Stimulated activated naive CD8-positive, alpha-beta T cell treated with anti-CD3 and anti-CD28 coated beads, Interleukin-15, Interleukin-2, amounts not matched to agents 100 ng/mL and 50 ng/mL, for 24 hours (primary cell): ENCODE measurements around the gene COBLL1.

Experiments used
- H3K27ac Mint-ChIP-seq: one replicate; pipeline ENCODE4 v1.8.0; 2021; ENCODE audit warnings: mild to moderate bottlenecking, mixed read lengths
- H3K27me3 Mint-ChIP-seq: one replicate; pipeline ENCODE4 v1.8.0; 2021; ENCODE audit warnings: mixed read lengths
- H3K36me3 Mint-ChIP-seq: one replicate; pipeline ENCODE4 v1.8.0; 2021; ENCODE audit warnings: low read depth, mixed read lengths
- H3K4me1 Mint-ChIP-seq: one replicate; pipeline ENCODE4 v1.8.0; 2021; ENCODE audit warnings: low read depth, mixed read lengths
- H3K4me3 Mint-ChIP-seq: one replicate; pipeline ENCODE4 v1.8.0; 2021; ENCODE audit warnings: mild to moderate bottlenecking, mixed read lengths
- H3K9me3 Mint-ChIP-seq: one replicate; pipeline ENCODE4 v1.8.0; 2021; ENCODE audit warnings: mixed read lengths

COBLL1 gene

DNA sequence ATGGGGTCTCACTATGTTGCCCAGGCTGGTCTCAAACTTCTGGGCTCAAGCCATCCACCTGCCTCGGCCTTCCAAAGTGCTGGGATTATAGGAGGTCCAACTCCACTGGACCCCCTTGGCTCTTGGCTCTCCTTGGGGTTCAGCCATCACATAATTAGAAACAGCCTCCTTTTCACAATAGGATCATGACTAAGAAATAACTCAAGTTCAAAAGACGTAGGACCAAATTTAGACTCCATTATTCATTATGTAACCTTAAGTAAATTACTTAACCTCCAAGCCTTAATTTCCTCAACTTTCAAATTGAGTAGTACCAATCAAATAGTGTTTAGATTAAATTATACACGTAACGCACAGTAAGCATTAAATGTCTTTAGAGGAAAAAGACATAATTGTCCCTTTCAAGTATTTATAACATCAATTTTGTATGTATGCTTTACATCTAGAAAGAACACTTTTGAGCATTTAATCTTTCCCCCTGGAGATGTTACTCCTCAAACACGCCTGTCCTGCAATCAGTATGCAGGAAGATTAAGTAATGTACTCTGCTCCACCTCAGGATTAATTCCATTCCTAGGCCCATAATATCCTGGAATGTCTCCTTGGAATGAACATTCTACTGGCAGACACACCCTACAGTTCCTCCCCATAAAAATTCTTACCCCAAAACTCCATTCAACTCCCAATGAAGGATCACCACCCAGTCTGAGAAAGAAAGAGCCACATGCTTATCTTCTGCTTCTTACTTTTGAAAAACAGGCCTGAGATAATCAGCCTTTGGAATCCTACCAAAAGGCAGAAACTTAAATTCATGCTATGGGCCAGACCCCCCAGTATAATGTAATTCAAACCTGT lies 49.1 kb downstream of the COBLL1 start:
- H3K4me3 Mint-ChIP-seq = no peak overlapping the region
- H3K4me1 Mint-ChIP-seq = peaks cover 5% of the 10 kb centered on the region
- no peaks in the 10 kb centered on the region for H3K9me3 Mint-ChIP-seq

DNA sequence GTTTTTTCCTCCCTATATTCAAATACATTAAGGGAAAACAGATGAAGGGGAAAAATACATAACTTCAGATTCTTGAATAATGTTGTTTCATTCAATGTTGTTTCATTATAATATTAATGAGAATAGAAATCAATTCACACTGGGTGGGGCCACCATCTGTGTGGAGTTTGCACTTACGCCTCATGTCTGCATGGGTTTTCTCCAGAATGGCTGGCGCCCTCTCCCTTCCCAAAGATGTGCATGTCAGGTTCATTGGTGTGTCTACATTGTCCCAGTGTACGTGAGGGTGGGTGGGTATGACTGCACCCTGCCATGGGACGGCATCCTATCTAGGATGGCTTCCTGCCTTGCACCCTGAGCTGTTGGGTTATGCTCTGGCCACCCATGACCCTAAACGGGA lies 51.7 kb downstream of the COBLL1 start:
- Mint-ChIP-seq H3K4me3 (no peak overlapping the region), H3K27ac (no peak overlapping the region), H3K27me3 (no peaks in the 10 kb centered on the region), H3K4me1 (no peaks in the 10 kb centered on the region), H3K36me3 (no peaks in the 10 kb centered on the region), H3K9me3 (no peaks in the 10 kb centered on the region)

More for the DNA sequence above, 49.1 kb downstream of the COBLL1 start:
- Mint-ChIP-seq H3K27me3 (no peaks in the 10 kb centered on the region), H3K27ac (no peak overlapping the region), H3K36me3 (no peaks in the 10 kb centered on the region)

- Mint-ChIP-seq H3K27me3 (no peaks in the 10 kb centered on the region), H3K27ac (no peak overlapping the region), H3K4me3 (no peak overlapping the region), H3K36me3 (no peaks in the 10 kb centered on the region), H3K9me3 (no peaks in the 10 kb centered on the region), H3K4me1 (no peaks in the 10 kb centered on the region)
Measured at GRCh38 chr2:164786787-164787186, 54.8 kb downstream of the COBLL1 start.

GRCh38 chr2:164785457-164785856 lies 56.2 kb downstream of the COBLL1 start:
- H3K27ac Mint-ChIP-seq = no peak overlapping the region
- no peak overlapping the region for H3K4me3 Mint-ChIP-seq
- no peaks in the 10 kb centered on the region for H3K36me3 Mint-ChIP-seq

DNA sequence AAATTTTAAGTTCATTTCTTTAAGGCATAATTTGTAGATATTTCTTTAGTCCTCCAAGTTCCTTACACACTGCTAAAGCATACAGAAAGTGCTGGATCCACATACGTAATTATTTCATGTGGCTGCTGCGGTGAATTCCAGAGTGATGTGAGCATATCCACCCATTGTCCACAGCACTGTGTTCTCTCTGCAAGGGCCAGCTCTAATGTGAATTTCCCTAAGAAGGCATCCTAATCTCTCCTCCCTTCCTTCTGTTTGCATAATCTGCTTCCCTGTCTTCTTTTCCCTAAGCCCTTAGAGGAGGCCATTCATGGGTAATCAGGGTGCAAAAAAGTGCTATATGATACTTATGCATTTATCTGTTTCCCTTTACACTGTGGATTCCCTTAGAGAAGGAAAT lies 57.2 kb downstream of the COBLL1 start:
- Mint-ChIP-seq H3K27ac (no peak overlapping the region), H3K4me3 (no peak overlapping the region), H3K27me3 (no peaks in the 10 kb centered on the region), H3K36me3 (no peaks in the 10 kb centered on the region), H3K4me1 (no peaks in the 10 kb centered on the region), H3K9me3 (no peaks in the 10 kb centered on the region)

More at GRCh38 chr2:164785457-164785856, 56.2 kb downstream of the COBLL1 start:
- Mint-ChIP-seq H3K9me3 (no peaks in the 10 kb centered on the region), H3K4me1 (no peaks in the 10 kb centered on the region), H3K27me3 (no peaks in the 10 kb centered on the region)

DNA sequence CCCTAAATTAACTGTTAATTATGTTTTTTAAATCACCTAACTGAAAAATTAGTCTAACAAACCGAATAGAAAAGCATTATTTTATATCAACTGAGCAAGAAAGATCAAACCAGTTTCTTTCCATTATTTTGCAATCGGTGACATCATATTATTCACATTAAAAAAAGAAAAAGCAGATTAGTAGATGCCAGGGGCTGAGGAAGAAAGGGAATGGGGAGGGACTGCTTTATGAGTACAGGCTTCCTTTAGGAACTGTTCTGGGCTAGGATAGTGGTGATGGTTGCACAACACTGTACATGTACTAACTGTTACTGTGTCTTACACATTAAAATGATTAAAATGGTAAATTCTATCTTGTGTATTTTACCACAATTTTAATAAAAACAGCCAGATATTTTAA lies 59.3 kb downstream of the COBLL1 start:
- Mint-ChIP-seq H3K27me3 (no peaks in the 10 kb centered on the region), H3K36me3 (no peaks in the 10 kb centered on the region), H3K9me3 (no peaks in the 10 kb centered on the region), H3K27ac (no peak overlapping the region), H3K4me3 (no peak overlapping the region), H3K4me1 (no peaks in the 10 kb centered on the region)

- H3K9me3 Mint-ChIP-seq = no peaks in the 10 kb centered on the region
- H3K4me3 Mint-ChIP-seq = no peak overlapping the region
- H3K36me3 Mint-ChIP-seq = no peaks in the 10 kb centered on the region
- no peaks in the 10 kb centered on the region for H3K27me3 Mint-ChIP-seq
- H3K27ac Mint-ChIP-seq = no peak overlapping the region
- H3K4me1 Mint-ChIP-seq = no peaks in the 10 kb centered on the region
Measured at GRCh38 chr2:164781394-164781793, 60.2 kb downstream of the COBLL1 start.

GRCh38 chr2:164780611-164781178 lies 60.9 kb downstream of the COBLL1 start:
- Mint-ChIP-seq H3K27ac (no peak overlapping the region), H3K9me3 (no peaks in the 10 kb centered on the region), H3K27me3 (no peaks in the 10 kb centered on the region), H3K4me1 (no peaks in the 10 kb centered on the region), H3K4me3 (no peak overlapping the region), H3K36me3 (no peaks in the 10 kb centered on the region)

DNA sequence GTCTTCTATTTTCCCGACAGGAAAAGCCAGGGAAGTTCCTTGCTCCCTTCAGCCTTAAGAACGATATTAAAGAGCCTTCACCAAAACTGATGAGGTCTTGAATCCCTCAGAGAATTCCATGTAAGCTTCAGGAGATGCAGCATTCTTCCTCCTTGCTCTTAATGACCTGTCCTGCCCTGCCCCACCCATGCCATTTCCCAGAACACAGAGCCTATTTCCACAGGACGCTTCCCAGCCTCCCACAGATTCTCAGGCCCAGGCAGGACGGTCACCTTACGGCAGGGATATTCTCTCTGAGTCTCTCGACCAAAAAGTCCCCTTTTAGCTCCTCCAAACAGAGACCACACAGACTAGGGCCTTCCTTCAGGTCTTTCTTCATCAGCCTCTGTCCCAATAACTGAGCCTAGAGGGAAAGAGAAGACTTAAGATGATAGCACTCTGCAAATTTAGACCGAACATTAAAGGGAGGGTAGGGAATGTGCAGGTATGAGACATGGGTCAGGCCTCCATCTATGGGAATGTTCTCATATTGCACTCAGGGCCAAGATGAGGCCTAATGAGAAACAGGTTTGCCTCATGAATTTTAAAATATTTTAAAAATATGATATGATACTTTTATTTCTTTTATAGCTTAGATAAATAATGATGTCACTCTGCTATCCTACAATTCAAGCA lies 62.1 kb downstream of the COBLL1 start:
- no peak overlapping the region for H3K4me3 Mint-ChIP-seq
- H3K27me3 Mint-ChIP-seq = no peaks in the 10 kb centered on the region
- no peaks in the 10 kb centered on the region for H3K9me3 Mint-ChIP-seq
- no peaks in the 10 kb centered on the region for H3K4me1 Mint-ChIP-seq
- H3K36me3 Mint-ChIP-seq = no peaks in the 10 kb centered on the region
- H3K27ac Mint-ChIP-seq = no peak overlapping the region

- Mint-ChIP-seq H3K4me1 (no peaks in the 10 kb centered on the region), H3K27ac (no peak overlapping the region), H3K27me3 (no peaks in the 10 kb centered on the region), H3K36me3 (no peaks in the 10 kb centered on the region), H3K4me3 (no peak overlapping the region), H3K9me3 (no peaks in the 10 kb centered on the region)
Measured at GRCh38 chr2:164778723-164779122, 62.9 kb downstream of the COBLL1 start.

DNA sequence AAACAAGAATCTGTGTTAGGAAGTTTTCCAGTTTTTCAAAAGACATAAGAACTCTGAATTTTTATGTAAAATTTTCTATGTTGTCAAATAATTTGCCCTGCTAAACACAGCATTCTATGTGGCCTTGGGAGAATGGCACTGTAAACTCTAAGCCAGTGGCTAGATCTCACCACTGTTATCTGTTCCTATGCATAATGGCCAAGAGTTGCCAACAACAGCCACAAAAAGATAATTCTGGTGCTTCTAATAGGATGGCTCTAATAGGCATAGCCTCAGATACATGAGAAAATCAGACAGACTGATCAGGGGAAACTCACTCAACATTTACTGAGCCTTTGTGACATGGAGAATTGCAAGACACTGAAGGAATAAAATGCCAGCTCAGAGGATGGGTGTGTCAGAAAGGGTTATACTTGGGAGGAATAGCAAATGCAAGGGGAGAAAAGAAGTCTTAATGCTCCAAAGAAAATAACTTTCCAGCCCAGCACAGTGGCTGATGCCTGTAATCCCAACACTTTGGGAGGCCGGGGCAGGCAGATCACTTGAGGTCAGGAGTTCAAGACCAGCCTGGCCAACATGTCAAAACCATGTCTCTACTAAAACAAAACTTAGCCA lies 63.7 kb downstream of the COBLL1 start:
- no peaks in the 10 kb centered on the region for H3K36me3 Mint-ChIP-seq
- H3K4me1 Mint-ChIP-seq = no peaks in the 10 kb centered on the region
- H3K27ac Mint-ChIP-seq = no peak overlapping the region
- H3K27me3 Mint-ChIP-seq = no peaks in the 10 kb centered on the region
- no peaks in the 10 kb centered on the region for H3K9me3 Mint-ChIP-seq
- H3K4me3 Mint-ChIP-seq = no peak overlapping the region

DNA sequence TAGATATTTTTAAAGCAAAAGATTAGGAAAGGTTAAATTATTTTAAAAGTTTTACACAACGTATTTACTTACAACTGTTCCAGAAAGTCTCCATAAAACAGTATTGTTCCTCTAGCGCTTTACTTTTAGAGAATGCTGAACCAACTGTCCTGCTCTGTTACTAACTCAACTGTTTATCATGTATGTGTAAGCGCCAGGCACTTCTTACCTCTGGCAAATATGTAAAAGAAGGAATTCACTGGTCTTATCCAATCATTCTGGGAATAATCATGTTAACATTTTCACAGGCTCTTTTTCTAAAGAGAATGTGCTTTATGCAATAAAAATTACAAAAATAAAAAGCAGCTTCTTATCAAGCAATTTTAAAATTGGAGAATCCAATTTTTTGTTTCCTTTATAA lies 68.0 kb downstream of the COBLL1 start:
- H3K36me3 Mint-ChIP-seq = no peaks in the 10 kb centered on the region
- H3K9me3 Mint-ChIP-seq = no peaks in the 10 kb centered on the region
- no peaks in the 10 kb centered on the region for H3K4me1 Mint-ChIP-seq
- H3K27me3 Mint-ChIP-seq = no peaks in the 10 kb centered on the region
- H3K4me3 Mint-ChIP-seq = no peak overlapping the region
- H3K27ac Mint-ChIP-seq = no peak overlapping the region

- Mint-ChIP-seq H3K27me3 (no peaks in the 10 kb centered on the region), H3K36me3 (no peaks in the 10 kb centered on the region), H3K27ac (no peak overlapping the region), H3K4me3 (no peak overlapping the region), H3K4me1 (no peaks in the 10 kb centered on the region), H3K9me3 (no peaks in the 10 kb centered on the region)
Measured at GRCh38 chr2:164773091-164773490, 68.5 kb downstream of the COBLL1 start.

GRCh38 chr2:164771897-164772296 lies 69.7 kb downstream of the COBLL1 start:
- Mint-ChIP-seq H3K27me3 (no peaks in the 10 kb centered on the region), H3K27ac (no peak overlapping the region), H3K4me3 (no peak overlapping the region), H3K4me1 (no peaks in the 10 kb centered on the region), H3K9me3 (no peaks in the 10 kb centered on the region), H3K36me3 (no peaks in the 10 kb centered on the region)

DNA sequence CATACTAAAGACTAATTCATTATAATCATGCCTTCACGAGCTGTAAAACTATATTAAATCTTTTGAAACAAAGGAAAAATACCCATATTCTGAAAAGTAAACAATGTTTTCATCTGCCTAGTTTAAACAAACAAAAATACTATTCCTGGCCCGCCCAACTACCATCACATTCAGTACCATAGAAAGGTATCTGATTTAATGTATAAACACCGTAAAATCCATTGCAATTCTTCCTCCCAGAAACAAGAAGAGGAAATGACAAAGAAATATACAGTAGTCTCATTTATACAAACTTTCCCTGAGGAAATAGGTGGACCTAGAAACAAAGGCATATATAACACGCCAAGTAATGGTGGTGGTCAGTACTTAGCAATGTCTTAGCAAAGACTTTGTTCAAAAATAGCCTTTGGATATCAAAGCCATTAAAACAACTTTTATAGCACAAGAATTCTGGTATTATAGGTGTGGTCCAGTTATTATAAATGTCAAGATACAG lies 71.2 kb downstream of the COBLL1 start:
- Mint-ChIP-seq H3K27me3 (no peaks in the 10 kb centered on the region), H3K4me3 (no peak overlapping the region), H3K9me3 (no peaks in the 10 kb centered on the region), H3K4me1 (no peaks in the 10 kb centered on the region), H3K27ac (no peak overlapping the region), H3K36me3 (no peaks in the 10 kb centered on the region)
